B cell (primary cell): ENCODE results near the gene FLAD1. TPM values are rescaled to one million over a fixed set of nuclear protein-coding genes. Genes with fewer than 3 reads are reported as not detected.

Experiments
- ATAC-seq: fragments of 200-7000 bp; cut with Tn5 transposase; one replicate; pipeline ENCODE4 v1.10.0; 2021; ENCODE audit warnings: low read depth, mild to moderate bottlenecking, moderate number of reproducible peaks, moderate library complexity
- CTCF ChIA-PET: fragments of 350-600 bp; sonication (Branson Sonifier 250); formaldehyde crosslinking; loops from one replicate; lab custom pipeline; 2021; ENCODE audit warnings: antibody characterized with exemption, inconsistent platforms; lab: Charles Lee
- POLR2A ChIA-PET: fragments of 350-600 bp; sonication (Branson Sonifier 250); formaldehyde crosslinking; loops from one replicate; lab custom pipeline; 2021; ENCODE audit warnings: antibody characterized with exemption; lab: Charles Lee
- DNase-seq: peaks from one replicate; pipeline ENCODE4 v3.0.0; 2013
- H2AFZ ChIP-seq: 2 replicates; pipeline ENCODE4 v1.6.1; 2012; ENCODE audit warnings: mild to moderate bottlenecking, low read depth, low read length; ENCODE audit not compliant: insufficient read depth, poor library complexity, severe bottlenecking
- H3K27ac ChIP-seq, 2 donors: 1 replicate in 1 of 2; 2 replicates in 1 of 2; pipeline ENCODE4 v1.5.1; 2012 to 2013; ENCODE audit warnings: low read length in 2 of 2, mild to moderate bottlenecking in 2 of 2, moderate library complexity in 1 of 2
- H3K27me3 ChIP-seq, 4 experiments: fragments of 200-600 bp in 1 of 4; sonication (generic) in 1 of 4; replicated peaks in 1 of 4; 1 replicate in 2 of 4; 2 replicates in 2 of 4; pipeline versions ENCODE4 v1.6.1 to v1.7.0; 2013 to 2016; ENCODE audit warnings: low read length in 3 of 4, mild to moderate bottlenecking in 2 of 4, mixed read lengths in 1 of 4, moderate library complexity in 1 of 4; ENCODE audit not compliant: insufficient read depth in 4 of 4, control insufficient read depth in 3 of 4; ENCODE audit errors: control extremely low read depth in 1 of 4
- H3K36me3 ChIP-seq, 2 experiments: replicated peaks in 1 of 2; 1 replicate in 1 of 2; 2 replicates in 1 of 2; pipeline versions ENCODE4 v1.6.1 to v1.7.1; 2013; ENCODE audit warnings: low read length in 1 of 2; ENCODE audit not compliant: insufficient read depth in 2 of 2, control insufficient read depth in 1 of 2; ENCODE audit errors: control extremely low read depth in 1 of 2, extremely low read depth in 1 of 2
- H3K4me1 ChIP-seq, 2 donors: fragments of 200-600 bp in 1 of 2; sonication (generic) in 1 of 2; 1 replicate in 1 of 2; 2 replicates in 1 of 2; pipeline versions ENCODE4 v1.5.1 to v1.6.1; 2013 to 2017; ENCODE audit warnings: low read length in 2 of 2; ENCODE audit not compliant: control insufficient read depth in 2 of 2, insufficient read depth in 2 of 2
- H3K4me2 ChIP-seq: replicated peaks from 2 replicates; pipeline ENCODE3; 2012; ENCODE audit warnings: mild to moderate bottlenecking, low read depth, low read length; ENCODE audit not compliant: poor library complexity, severe bottlenecking
- H3K4me3 ChIP-seq, 5 experiments: fragments of 200-600 bp in 1 of 5; sonication (generic) in 1 of 5; 1 replicate in 3 of 5; 2 replicates in 2 of 5; pipeline versions ENCODE4 v1.5.1 to v1.7.0; 2011 to 2016; ENCODE audit warnings: low read length in 4 of 5, mild to moderate bottlenecking in 4 of 5, low read depth in 2 of 5, control low read depth in 1 of 5, moderate library complexity in 1 of 5; ENCODE audit not compliant: insufficient read depth in 1 of 5; ENCODE audit errors: control extremely low read depth in 1 of 5, extremely low read depth in 1 of 5
- H3K79me2 ChIP-seq: fragments of 200-600 bp; sonication (generic); one replicate; pipeline ENCODE4 v1.6.0; 2016; ENCODE audit warnings: low read length; ENCODE audit not compliant: control insufficient read depth, insufficient read depth
- H3K9ac ChIP-seq: fragments of 200-600 bp; sonication (generic); 2 replicates; pipeline ENCODE4 v1.6.1; 2017; ENCODE audit warnings: mild to moderate bottlenecking, low read length, moderate library complexity
- H3K9me3 ChIP-seq, 3 donors: one replicate each; pipeline versions ENCODE4 v1.6.1 to v1.7.1; 2013; ENCODE audit warnings: low read length in 2 of 3; ENCODE audit not compliant: control insufficient read depth in 2 of 3, insufficient read depth in 1 of 3; ENCODE audit errors: control extremely low read depth in 1 of 3
- H4K20me1 ChIP-seq: 2 replicates; pipeline ENCODE4 v1.6.0; 2012; ENCODE audit warnings: mild to moderate bottlenecking, low read length; ENCODE audit not compliant: insufficient read depth, control insufficient read depth, poor library complexity, severe bottlenecking
- H3K27ac Mint-ChIP-seq: one replicate; pipeline ENCODE4 v1.8.0; 2021; ENCODE audit warnings: mixed read lengths
- H3K27me3 Mint-ChIP-seq: one replicate; pipeline ENCODE4 v1.8.0; 2021; ENCODE audit warnings: mixed read lengths
- H3K4me1 Mint-ChIP-seq: one replicate; pipeline ENCODE4 v1.8.0; 2021; ENCODE audit warnings: mixed read lengths
- H3K4me3 Mint-ChIP-seq: one replicate; pipeline ENCODE4 v1.8.0; 2021; ENCODE audit warnings: mixed read lengths
- H3K9me3 Mint-ChIP-seq: one replicate; pipeline ENCODE4 v1.8.0; 2022; ENCODE audit warnings: mixed read lengths; ENCODE audit not compliant: insufficient read depth
- EZH2 ChIP-seq: IDR thresholded peaks from 2 replicates; pipeline ENCODE4 v1.6.1; 2012; ENCODE audit warnings: borderline replicate concordance, low read depth, mild to moderate bottlenecking, moderate library complexity, low read length; ENCODE audit not compliant: insufficient read depth, poor library complexity, severe bottlenecking
- WGBS: methylation state at CpG from one replicate; pipeline ENCODE4 v1.1.5; 2013; ENCODE audit warnings: missing lambda C conversion rate; ENCODE audit not compliant: insufficient coverage; 5-methylcytosine and 5-hydroxymethylcytosine counted together
- intact Hi-C: fragments of 100-400 bp; cut with micrococcal nuclease; formaldehyde crosslinking; loops from one replicate; pipeline ENCODE4 v1.10.0; 2022
- polyA plus RNA-seq: library from polyadenylated mRNA; depleted of rRNA; stranded (reverse); fragments of >200 nt; gene quantifications from 2 replicates; pipeline ENCODE4 v1.2.3, GENCODE V29; 2012
- total RNA-seq, 2 donors: library from RNA; stranded (reverse); fragments of 120-200 nt in 1 of 2; gene quantifications; 1 replicate in 1 of 2; 2 replicates in 1 of 2; pipeline versions ENCODE4 v1.2.3 to v1.2.4, GENCODE V29; 2013 to 2022
- TF ChIP-seq, protein P1 (sequence below): fragments of 200-600 bp; IDR thresholded peaks from one replicate; pipeline ENCODE4 v1.8.0; 2022; ENCODE audit warnings: antibody characterized with exemption, mild to moderate bottlenecking

Gene FLAD1
- total and polyA plus RNA-seq, 2 donors (not counting 1 experiment from before 2014, with no cell fraction given) = 51.4 to 83.0 TPM

DNA sequence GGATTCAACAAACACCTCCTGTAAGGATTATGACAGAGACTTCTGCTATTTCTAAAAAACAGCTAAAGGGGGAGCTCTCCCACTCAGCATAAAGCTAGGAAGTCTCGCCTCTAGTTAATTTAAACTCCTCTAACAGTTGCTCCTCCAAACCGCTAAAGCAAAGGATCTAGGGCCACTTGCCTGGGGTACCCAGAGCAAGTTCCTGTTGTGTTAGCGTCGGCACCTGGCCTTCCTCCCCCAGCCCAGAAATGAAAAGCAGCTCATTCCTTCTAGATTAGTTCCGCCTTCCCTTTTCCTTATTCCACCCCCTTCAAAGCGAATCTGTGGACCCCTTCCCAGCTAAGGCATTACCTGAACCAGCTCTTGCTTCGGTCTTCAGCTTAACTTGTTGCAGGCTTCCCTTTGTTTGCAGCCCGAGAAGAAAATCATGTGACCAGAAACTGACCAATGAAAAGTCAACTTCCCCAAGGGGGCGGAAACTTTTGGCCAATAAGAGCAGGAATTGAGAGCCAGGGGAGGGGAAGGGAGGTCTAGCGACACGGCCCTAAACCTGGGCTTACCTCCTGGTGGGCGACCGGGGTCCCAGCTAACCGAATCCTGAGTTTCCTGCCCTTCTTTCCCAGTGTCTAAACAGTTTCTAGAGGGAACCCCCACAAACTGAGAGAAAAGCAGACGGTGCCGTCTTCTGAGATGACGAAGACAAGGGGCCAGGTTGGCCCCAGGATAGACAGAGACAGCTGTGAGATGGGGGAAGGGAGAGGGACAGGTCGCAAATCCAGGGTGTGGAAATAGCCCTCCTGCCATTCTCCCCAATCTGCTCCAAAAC lies 27.2 kb upstream of the FLAD1 start, which contains the start of gene PBXIP1:
PBXIP1 (minus strand) TSS at position 382 of the 826 bp plus-strand sequence. CDS start 2,378 bp downstream, outside the sequence.
- Histone ChIP-seq H3K27ac (peak within 1 kb of the TSS; percentile 99), H3K9me3 (no peaks in the 10 kb centered on the region), H3K4me1 (peaks cover 59 to 68% of the 10 kb centered on the region in 2 donors), H3K4me3 (peak within 1 kb of the TSS; percentile 71 to 97 (median 83)), H3K9ac (peak within 1 kb of the TSS; percentile 97), H3K36me3 (peaks cover 0 to 34% of the 10 kb centered on the region in 2 experiments), H4K20me1 (peaks cover 70% of the 10 kb centered on the region), H3K79me2 (peaks cover 94% of the 10 kb centered on the region), H3K27me3 (no peaks in the 10 kb centered on the region), H3K4me2 (peak within 1 kb of the TSS; percentile 85), H2AFZ (peak within 1 kb of the TSS; percentile 63)
- WGBS = 0% methylated on average over 15 of the region's 18 CpGs
- Mint-ChIP-seq H3K9me3 (no peaks in the 10 kb centered on the region), H3K27ac (peak within 1 kb of the TSS; percentile 96), H3K4me1 (peaks cover 72% of the 10 kb centered on the region), H3K27me3 (no peaks in the 10 kb centered on the region), H3K4me3 (peak within 1 kb of the TSS; percentile 92)
- peak; percentile 68 for ATAC-seq
- peak; percentile 94 for DNase-seq
- POLR2A ChIA-PET = interaction anchor here (0.8 to 3.4 kb wide), 9 partner anchors 10 to 62 kb away, joined by 3 to 26 read pairs (median 4); partner anchors contain the start of genes CKS1B, PMVK and SHC1
- TF ChIP-seq EZH2 = no peak
- TF ChIP-seq, protein P1, sequence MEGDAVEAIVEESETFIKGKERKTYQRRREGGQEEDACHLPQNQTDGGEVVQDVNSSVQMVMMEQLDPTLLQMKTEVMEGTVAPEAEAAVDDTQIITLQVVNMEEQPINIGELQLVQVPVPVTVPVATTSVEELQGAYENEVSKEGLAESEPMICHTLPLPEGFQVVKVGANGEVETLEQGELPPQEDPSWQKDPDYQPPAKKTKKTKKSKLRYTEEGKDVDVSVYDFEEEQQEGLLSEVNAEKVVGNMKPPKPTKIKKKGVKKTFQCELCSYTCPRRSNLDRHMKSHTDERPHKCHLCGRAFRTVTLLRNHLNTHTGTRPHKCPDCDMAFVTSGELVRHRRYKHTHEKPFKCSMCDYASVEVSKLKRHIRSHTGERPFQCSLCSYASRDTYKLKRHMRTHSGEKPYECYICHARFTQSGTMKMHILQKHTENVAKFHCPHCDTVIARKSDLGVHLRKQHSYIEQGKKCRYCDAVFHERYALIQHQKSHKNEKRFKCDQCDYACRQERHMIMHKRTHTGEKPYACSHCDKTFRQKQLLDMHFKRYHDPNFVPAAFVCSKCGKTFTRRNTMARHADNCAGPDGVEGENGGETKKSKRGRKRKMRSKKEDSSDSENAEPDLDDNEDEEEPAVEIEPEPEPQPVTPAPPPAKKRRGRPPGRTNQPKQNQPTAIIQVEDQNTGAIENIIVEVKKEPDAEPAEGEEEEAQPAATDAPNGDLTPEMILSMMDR = peak; percentile 39
- intact Hi-C loops = loop anchor here (1.0 to 5.0 kb wide), 7 partner anchors 12 to 349 kb away; partner anchors contain the start of genes ADAR, CKS1B and EFNA4
- CTCF ChIA-PET = interaction anchor here (0.7 to 6.1 kb wide), 20 partner anchors 11 to 396 kb away, joined by 3 to 46 read pairs (median 8); partner anchors contain the start of genes ADAM15, EFNA4, FLAD1 and PMVK
